GM23338 (cell line): ENCODE results near the gene NAA16. TPM values are rescaled to one million over a fixed set of nuclear protein-coding genes. Genes with fewer than 3 reads are reported as not detected.

ENCODE experiments used
- ATAC-seq: fragments of 200-7000 bp; cut with Tn5 transposase; 3 replicates; pipeline ENCODE4 v1.9.1; 2020
- DNase-seq: peaks from one replicate; pipeline ENCODE4 v3.0.0-alpha.2; 2015; ENCODE audit warnings: low spot score
- H2AFZ ChIP-seq: fragments of 200-600 bp; sonication (generic); 2 replicates; pipeline ENCODE4 v1.8.0; 2016; ENCODE audit warnings: antibody characterized with exemption, mild to moderate bottlenecking, moderate library complexity
- H3F3A ChIP-seq: fragments of 200-600 bp; sonication (generic); replicated peaks from 2 replicates; pipeline ENCODE4 v1.8.0; 2017; ENCODE audit warnings: antibody characterized with exemption, mixed run types, low read depth
- H3K27ac ChIP-seq: fragments of 200-600 bp; sonication (generic); 2 replicates; pipeline ENCODE4 v1.6.1; 2016; ENCODE audit warnings: low read depth
- H3K27me3 ChIP-seq: fragments of 200-600 bp; sonication (generic); 2 replicates; pipeline ENCODE4 v1.8.0; 2016; ENCODE audit warnings: mild to moderate bottlenecking, mixed run types, moderate library complexity; ENCODE audit not compliant: insufficient read depth
- H3K36me3 ChIP-seq: fragments of 200-600 bp; sonication (generic); 2 replicates; pipeline ENCODE4 v1.8.0; 2016; ENCODE audit warnings: mild to moderate bottlenecking; ENCODE audit not compliant: insufficient read depth
- H3K4me1 ChIP-seq: fragments of 200-600 bp; sonication (generic); 2 replicates; pipeline ENCODE4 v1.8.0; 2016; ENCODE audit warnings: mild to moderate bottlenecking, moderate library complexity; ENCODE audit not compliant: insufficient read depth
- H3K4me2 ChIP-seq: fragments of 200-600 bp; sonication (generic); 2 replicates; pipeline ENCODE4 v1.7.1; 2017; ENCODE audit warnings: mixed run types
- H3K4me3 ChIP-seq: fragments of 200-600 bp; sonication (generic); 2 replicates; pipeline ENCODE4 v1.6.1; 2016; ENCODE audit warnings: mixed run types
- H3K79me2 ChIP-seq: fragments of 200-600 bp; sonication (generic); replicated peaks from 2 replicates; pipeline ENCODE4 v1.8.0; 2017; ENCODE audit warnings: mild to moderate bottlenecking; ENCODE audit not compliant: insufficient read depth
- H3K9me2 ChIP-seq: fragments of 200-600 bp; sonication (generic); 2 replicates; pipeline ENCODE4 v1.8.0; 2017; ENCODE audit not compliant: insufficient read depth
- H4K20me1 ChIP-seq: fragments of 200-600 bp; sonication (generic); replicated peaks from 2 replicates; pipeline ENCODE4 v1.8.0; 2017; ENCODE audit warnings: mild to moderate bottlenecking; ENCODE audit not compliant: insufficient read depth
- H3K27ac Mint-ChIP-seq: 2 replicates; pipeline ENCODE4 v1.8.0; 2020; ENCODE audit warnings: inconsistent platforms, mild to moderate bottlenecking, moderate library complexity, mixed read lengths
- H3K27me3 Mint-ChIP-seq: 3 replicates; pipeline ENCODE4 v1.8.0; 2022; ENCODE audit warnings: low read depth, mild to moderate bottlenecking, moderate library complexity, mixed read lengths, inconsistent platforms; ENCODE audit not compliant: insufficient read depth, poor library complexity
- H3K36me3 Mint-ChIP-seq: 3 replicates; pipeline ENCODE4 v1.8.0; 2021; ENCODE audit warnings: low read depth, mild to moderate bottlenecking, inconsistent platforms, moderate library complexity, mixed read lengths
- H3K4me1 Mint-ChIP-seq: 3 replicates; pipeline ENCODE4 v1.8.0; 2020; ENCODE audit warnings: mild to moderate bottlenecking, inconsistent platforms, mixed read lengths
- H3K4me3 Mint-ChIP-seq: 3 replicates; pipeline ENCODE4 v1.8.0; 2021; ENCODE audit warnings: moderate library complexity, mild to moderate bottlenecking, inconsistent platforms, mixed read lengths
- H3K9me3 Mint-ChIP-seq: 3 replicates; pipeline ENCODE4 v1.8.0; 2020; ENCODE audit warnings: moderate library complexity, mild to moderate bottlenecking, inconsistent platforms, mixed read lengths
- CREB1 ChIP-seq: fragments of 250-450 bp; sonication (Bioruptor Pico); IDR thresholded peaks from 2 replicates; pipeline ENCODE4 v1.5.0; 2020; ENCODE audit warnings: low read depth, mild to moderate bottlenecking, moderate library complexity
- CTCF ChIP-seq, 2 experiments: fragments of 200-600 bp in 1 of 2; sonication (generic) in 1 of 2; conservative IDR thresholded peaks; 2 replicates each; pipeline versions ENCODE4 v1.5.1 to v1.6.1; 2016 to 2017; ENCODE audit warnings: antibody characterized with exemption in 2 of 2, low read depth in 2 of 2, mild to moderate bottlenecking in 2 of 2, moderate library complexity in 1 of 2
- ETS1 ChIP-seq: IDR thresholded peaks from 2 replicates; pipeline ENCODE4 v1.6.1; 2016; ENCODE audit warnings: antibody characterized with exemption
- JUNB ChIP-seq: IDR thresholded peaks from one replicate; pipeline ENCODE4 v1.6.1; 2016; ENCODE audit warnings: antibody characterized with exemption; ENCODE audit not compliant: unreplicated experiment
- NANOG ChIP-seq: IDR thresholded peaks from 2 replicates; pipeline ENCODE4 v1.6.1; 2016; ENCODE audit warnings: antibody characterized with exemption, borderline replicate concordance
- POLR2AphosphoS5 ChIP-seq: IDR thresholded peaks from 2 replicates; pipeline ENCODE4 v1.6.1; 2016; ENCODE audit warnings: antibody characterized with exemption, low read depth
- ZNF331 ChIP-seq: fragments of 250-450 bp; sonication (Bioruptor Pico); IDR thresholded peaks from 2 replicates; pipeline ENCODE4 v1.5.0; 2020; ENCODE audit warnings: low read depth, mild to moderate bottlenecking, moderate library complexity
- ZNF462 ChIP-seq: fragments of 250-450 bp; sonication (Bioruptor Pico); IDR thresholded peaks from 2 replicates; pipeline ENCODE4 v1.5.0; 2020; ENCODE audit warnings: mild to moderate bottlenecking, moderate library complexity
- polyA plus RNA-seq: library from polyadenylated mRNA; unstranded; fragments of >200 nt; fragmentation: Nextera tagmentation; extraction: Ambion mirVana; gene quantifications from 2 replicates; pipeline ENCODE4 v1.2.1, GENCODE V29; 2016
- total RNA-seq: library from RNA; depleted of rRNA; stranded (reverse); fragments of >200 nt; shearing (Covaris generic); gene quantifications from 2 replicates; pipeline ENCODE4 v1.2.3, GENCODE V29; 2014

Gene NAA16
- total and polyA plus RNA-seq, 2 experiments from 2014 or later, result 42.3 to 51.7 TPM

- Histone ChIP-seq H3K4me2 (no peak overlapping the region), H3K27ac (no peak overlapping the region), H3K27me3 (no peaks in the 10 kb centered on the region), H3K4me1 (peaks cover 34% of the 10 kb centered on the region), H3K36me3 (no peaks in the 10 kb centered on the region), H3K4me3 (no peak overlapping the region), H3F3A (no peaks in the 10 kb centered on the region), H4K20me1 (no peaks in the 10 kb centered on the region), H3K79me2 (no peaks in the 10 kb centered on the region), H2AFZ (no peak overlapping the region), H3K9me2 (peaks cover 14% of the 10 kb centered on the region; the same call in 1 of the 2 replicates)
- Mint-ChIP-seq H3K27me3 (peaks cover 2% of the 10 kb centered on the region), H3K4me3 (no peak overlapping the region), H3K9me3 (peaks cover 2% of the 10 kb centered on the region; the same call in 1 of the 3 replicates), H3K27ac (no peak overlapping the region), H3K4me1 (peaks cover 28% of the 10 kb centered on the region), H3K36me3 (peaks cover 2% of the 10 kb centered on the region; the same call in 1 of the 3 replicates)
- TF ChIP-seq ETS1, result no peak
- no peak for DNase-seq
- ATAC-seq, result no peak
Observed at GRCh38 chr13:41282129-41282571, 28.9 kb upstream of the NAA16 start.

GRCh38 chr13:41284512-41285288 lies 26.4 kb upstream of the NAA16 start:
- Mint-ChIP-seq H3K27ac (no peak overlapping the region), H3K4me1 (peaks cover 17% of the 10 kb centered on the region), H3K4me3 (no peak overlapping the region), H3K36me3 (peaks cover 3% of the 10 kb centered on the region; the same call in 1 of the 3 replicates), H3K9me3 (peaks cover 4% of the 10 kb centered on the region; the same call in 1 of the 3 replicates), H3K27me3 (peaks cover 5% of the 10 kb centered on the region)
- Histone ChIP-seq H3K4me3 (no peak overlapping the region), H2AFZ (no peak overlapping the region), H3F3A (no peaks in the 10 kb centered on the region), H4K20me1 (no peaks in the 10 kb centered on the region), H3K27me3 (no peaks in the 10 kb centered on the region), H3K9me2 (peaks cover 6% of the 10 kb centered on the region), H3K79me2 (no peaks in the 10 kb centered on the region), H3K4me1 (peaks cover 19% of the 10 kb centered on the region), H3K36me3 (no peaks in the 10 kb centered on the region), H3K27ac (no peak overlapping the region), H3K4me2 (no peak overlapping the region)
- no peak for TF ChIP-seq ZNF331 (CRISPR knock-in tag)
- no peak for TF ChIP-seq CTCF (conservative IDR thresholded peaks at IDR 0.05; ENCODE audit: low read depth in 2 of 2)
- no peak for TF ChIP-seq POLR2AphosphoS5
- TF ChIP-seq NANOG, result no peak
- no peak for TF ChIP-seq JUNB
- no peak for TF ChIP-seq ZNF462
- TF ChIP-seq CREB1 (CRISPR knock-in tag), result no peak
- no peak for DNase-seq
- no peak for ATAC-seq
